Measurements from ENCODE around the gene BPGM.

DNA sequence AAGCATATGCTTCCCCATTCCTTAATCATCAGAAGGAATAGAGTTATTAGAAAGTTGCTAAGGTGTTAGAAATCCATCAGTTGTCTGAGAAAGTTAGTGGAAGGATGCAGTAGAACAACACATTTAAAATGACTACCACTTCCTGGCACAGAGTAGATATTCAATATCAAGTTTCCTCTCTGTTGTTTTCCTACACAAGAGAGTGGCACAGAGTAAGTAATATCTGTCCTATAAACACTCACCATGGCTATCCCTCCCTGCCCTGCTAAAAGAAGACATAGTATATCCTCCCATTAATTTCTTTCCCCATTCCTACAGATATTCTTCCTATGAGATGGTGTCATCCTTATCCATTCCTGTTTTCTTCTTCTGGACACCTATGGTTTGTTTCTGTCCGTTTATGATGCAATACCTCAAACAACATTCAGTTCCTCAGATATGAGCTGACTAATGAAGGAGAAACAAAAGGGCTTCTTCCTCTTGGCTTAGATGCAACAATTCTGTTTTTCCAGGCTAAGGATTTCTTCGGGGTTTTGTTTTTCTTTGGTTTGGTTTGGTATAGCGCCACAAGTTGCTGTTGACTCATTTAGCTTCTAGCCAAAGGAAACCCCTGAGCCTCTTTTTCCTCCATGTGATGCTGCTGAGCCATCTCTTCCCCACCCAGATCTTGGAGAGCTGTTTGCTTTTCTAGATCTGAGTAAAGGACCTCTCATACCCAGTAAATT is 32.9 kb upstream of the BPGM start:
- TF ChIP-seq, protein P1, sequence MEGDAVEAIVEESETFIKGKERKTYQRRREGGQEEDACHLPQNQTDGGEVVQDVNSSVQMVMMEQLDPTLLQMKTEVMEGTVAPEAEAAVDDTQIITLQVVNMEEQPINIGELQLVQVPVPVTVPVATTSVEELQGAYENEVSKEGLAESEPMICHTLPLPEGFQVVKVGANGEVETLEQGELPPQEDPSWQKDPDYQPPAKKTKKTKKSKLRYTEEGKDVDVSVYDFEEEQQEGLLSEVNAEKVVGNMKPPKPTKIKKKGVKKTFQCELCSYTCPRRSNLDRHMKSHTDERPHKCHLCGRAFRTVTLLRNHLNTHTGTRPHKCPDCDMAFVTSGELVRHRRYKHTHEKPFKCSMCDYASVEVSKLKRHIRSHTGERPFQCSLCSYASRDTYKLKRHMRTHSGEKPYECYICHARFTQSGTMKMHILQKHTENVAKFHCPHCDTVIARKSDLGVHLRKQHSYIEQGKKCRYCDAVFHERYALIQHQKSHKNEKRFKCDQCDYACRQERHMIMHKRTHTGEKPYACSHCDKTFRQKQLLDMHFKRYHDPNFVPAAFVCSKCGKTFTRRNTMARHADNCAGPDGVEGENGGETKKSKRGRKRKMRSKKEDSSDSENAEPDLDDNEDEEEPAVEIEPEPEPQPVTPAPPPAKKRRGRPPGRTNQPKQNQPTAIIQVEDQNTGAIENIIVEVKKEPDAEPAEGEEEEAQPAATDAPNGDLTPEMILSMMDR (IDR thresholded peaks at IDR 0.05) = no peak
- no peak for TF ChIP-seq EZH2 (IDR thresholded peaks at IDR 0.05; ENCODE audit: borderline replicate concordance, insufficient read depth, low read depth, low read length, poor library complexity, severe bottlenecking)
